Heart left ventricle (tissue), 16 donors: ENCODE measurements around the gene RPS2. TPM values are rescaled to one million over a fixed set of nuclear protein-coding genes. Genes with fewer than 3 reads are reported as not detected.

Experiments used
- ATAC-seq, 4 donors: fragments of 200-7000 bp; cut with Tn5 transposase; one replicate each; pipeline ENCODE4 v1.9.1; 2020 to 2022; ENCODE audit warnings: moderate library complexity in 4 of 4, mild to moderate bottlenecking in 3 of 4, moderate number of reproducible peaks in 1 of 4
- DNase-seq, 5 donors: peaks; one replicate each; pipeline ENCODE4 v3.0.0-alpha.2; 2020
- H3K27ac ChIP-seq, 12 donors: fragments of 200-600 bp; sonication (generic) in 4 of 12; one replicate each; pipeline versions ENCODE4 v1.5.0 to v1.8.0; 2016 to 2022; ENCODE audit warnings: mild to moderate bottlenecking in 2 of 12
- H3K27me3 ChIP-seq, 9 donors: fragments of 200-600 bp; sonication (generic) in 2 of 9; one replicate each; pipeline versions ENCODE4 v1.5.1 to v1.8.0; 2016 to 2022; ENCODE audit warnings: mild to moderate bottlenecking in 3 of 9
- H3K36me3 ChIP-seq, 9 donors: fragments of 200-600 bp; sonication (generic) in 2 of 9; one replicate each; pipeline versions ENCODE4 v1.5.0 to v1.8.0; 2018 to 2022; ENCODE audit warnings: mild to moderate bottlenecking in 2 of 9
- H3K4me1 ChIP-seq, 12 donors: fragments of 200-600 bp; sonication (generic) in 4 of 12; one replicate each; pipeline versions ENCODE4 v1.5.0 to v1.8.0; 2016 to 2022; ENCODE audit warnings: mild to moderate bottlenecking in 3 of 12
- H3K4me3 ChIP-seq, 12 donors: fragments of 200-600 bp; sonication (generic) in 4 of 12; one replicate each; pipeline versions ENCODE4 v1.5.0 to v1.8.0; 2017 to 2022; ENCODE audit warnings: mild to moderate bottlenecking in 9 of 12, moderate library complexity in 4 of 12
- H3K9me3 ChIP-seq, 12 donors: fragments of 200-600 bp; sonication (generic) in 4 of 12; one replicate each; pipeline versions ENCODE4 v1.5.0 to v1.8.0; 2016 to 2022; ENCODE audit warnings: mild to moderate bottlenecking in 1 of 12
- POLR2A ChIP-seq, 2 donors: fragments of 450-650 bp; IDR thresholded peaks; one replicate each; pipeline ENCODE4 v1.6.1; 2017; ENCODE audit warnings: antibody characterized with exemption in 2 of 2, mild to moderate bottlenecking in 2 of 2, moderate library complexity in 2 of 2
- WGBS, 4 donors: extraction: QIAGEN DNeasy Blood & Tissue Kit in 2 of 4; methylation state at CpG; one replicate each; pipeline versions ENCODE4 v1.1.5 to v1.1.7; 2013 to 2018; 5-methylcytosine and 5-hydroxymethylcytosine counted together
- intact Hi-C, 10 donors: fragments of 100-400 bp; cut with DNase I; formaldehyde crosslinking; loops; one replicate each; pipeline versions ENCODE4 v1.11.1 to v1.14.2; 2022
- polyA plus RNA-seq, 2 donors: library from polyadenylated mRNA; stranded (reverse); fragments of 200-250 nt; gene quantifications; one replicate each; pipeline ENCODE4 v1.2.3, GENCODE V29; 2013
- total RNA-seq, 9 donors: library from RNA; depleted of rRNA in 2 of 9; stranded (reverse); fragments of >200 nt in 2 of 9; fragmentation: NEBNext Ultra II Directional in 3 of 9; extraction: Animal tissue kit (Norgen Biotek cat#: 25700) in 3 of 9; gene quantifications; one replicate each; pipeline versions ENCODE4 v1.1.0 to v1.2.4, GENCODE V29; 2016 to 2023
- TF ChIP-seq, protein P1 (sequence below), 12 donors: fragments of 200-600 bp; sonication (generic) in 4 of 12; IDR thresholded peaks; one replicate each; pipeline versions ENCODE4 v1.5.0 to v1.8.0; 2018 to 2022; ENCODE audit warnings: antibody characterized with exemption in 12 of 12, mild to moderate bottlenecking in 5 of 12
- donor health status: ischemic (EF 13 %, LVEDD 7.1; RV severe dilation, severe dysfunction).
- donor health status: healthy with polysubstance abuse.
- donor health status: DM: no; HTN: yes; CAD: no.
- donor health status: DM: no; HTN: no; CAD: no.
- donor health status: ischemic (EF 25% LVEDD 6.9; RV normal size, moderate dysfunction).
- donor health status: ischemic (EF 25% LVEDD 5.7; RV mildly dilated, moderate dysfunction).
- donor health status: healthy.
- donor health status: DM: yes; HTN: yes; CAD: no.
- donor health status: ischemic (EF 35%, LVEDD 5.7; RV mildly dilated, moderate dysfunction).
- donor health status: nonischemic (EF 11% LVEDD 7.7; RV severe dilation, severe dysfunction).
- donor health status: DM: yes; HTN: yes; CAD: no.
- donor health status: PGD.
- donor health status: ischemic (EF 29% LVEDD 5.4; RV normal size, mild dysfunction).
- donor health status: nonischemic (EF 23%, LVEDD 6.1; RV moderate dilation, normal function).

RPS2 gene
- total and polyA plus RNA-seq, 11 donors = 673 to 2,484 (median 1,002) TPM

DNA sequence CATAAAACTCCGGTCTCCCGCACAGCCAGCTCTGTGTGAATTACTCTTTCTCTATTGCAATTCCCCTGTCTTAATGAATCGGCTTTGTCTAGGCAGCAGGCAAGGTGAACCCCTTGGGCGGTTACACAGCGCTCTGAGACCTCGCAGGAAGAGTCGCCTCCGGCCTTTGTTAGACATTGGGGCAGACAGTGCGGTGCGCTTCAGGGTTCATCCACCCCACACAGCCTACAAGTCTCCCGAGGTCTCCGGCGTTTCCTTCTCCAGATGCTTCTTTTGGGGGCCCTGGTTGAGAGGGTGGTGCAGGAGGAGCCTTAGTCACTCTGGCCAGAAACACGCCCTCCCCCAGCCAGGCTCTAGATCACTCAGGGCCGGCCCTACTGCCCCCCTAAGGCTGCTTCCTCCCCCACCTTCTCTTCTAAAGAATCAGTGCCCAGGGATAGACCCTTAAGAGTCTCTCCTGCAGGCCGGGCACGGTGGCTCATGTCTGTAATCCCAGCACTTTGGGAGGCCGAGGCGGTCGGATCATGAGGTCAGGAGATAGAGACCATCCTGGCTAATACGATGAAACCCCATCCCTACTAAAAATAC is 19.9 kb downstream of the RPS2 start:
- no peak overlapping the region for H3K4me3 ChIP-seq
- no peak overlapping the region for H3K27ac ChIP-seq
- no peaks in the 10 kb centered on the region for H3K9me3 ChIP-seq
- DNase-seq (no peak), ATAC-seq (no peak)
- H3K36me3 ChIP-seq = peaks cover 0 to 20% (median 14%) of the 10 kb centered on the region in 9 donors
- 92 to 93% (median 92%) methylated on average over 20 to 21 of the region's 21 CpGs for WGBS, 4 donors
- TF ChIP-seq, protein P1, sequence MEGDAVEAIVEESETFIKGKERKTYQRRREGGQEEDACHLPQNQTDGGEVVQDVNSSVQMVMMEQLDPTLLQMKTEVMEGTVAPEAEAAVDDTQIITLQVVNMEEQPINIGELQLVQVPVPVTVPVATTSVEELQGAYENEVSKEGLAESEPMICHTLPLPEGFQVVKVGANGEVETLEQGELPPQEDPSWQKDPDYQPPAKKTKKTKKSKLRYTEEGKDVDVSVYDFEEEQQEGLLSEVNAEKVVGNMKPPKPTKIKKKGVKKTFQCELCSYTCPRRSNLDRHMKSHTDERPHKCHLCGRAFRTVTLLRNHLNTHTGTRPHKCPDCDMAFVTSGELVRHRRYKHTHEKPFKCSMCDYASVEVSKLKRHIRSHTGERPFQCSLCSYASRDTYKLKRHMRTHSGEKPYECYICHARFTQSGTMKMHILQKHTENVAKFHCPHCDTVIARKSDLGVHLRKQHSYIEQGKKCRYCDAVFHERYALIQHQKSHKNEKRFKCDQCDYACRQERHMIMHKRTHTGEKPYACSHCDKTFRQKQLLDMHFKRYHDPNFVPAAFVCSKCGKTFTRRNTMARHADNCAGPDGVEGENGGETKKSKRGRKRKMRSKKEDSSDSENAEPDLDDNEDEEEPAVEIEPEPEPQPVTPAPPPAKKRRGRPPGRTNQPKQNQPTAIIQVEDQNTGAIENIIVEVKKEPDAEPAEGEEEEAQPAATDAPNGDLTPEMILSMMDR (IDR thresholded peaks at IDR 0.05) = no peak
- no peak for TF ChIP-seq POLR2A (IDR thresholded peaks at IDR 0.05)
- peaks cover 0 to 24% (median 16%) of the 10 kb centered on the region in 12 donors for H3K4me1 ChIP-seq
- no peaks in the 10 kb centered on the region for H3K27me3 ChIP-seq
- intact Hi-C loops = loop anchor here in 1 of 10 donors (5.0 kb wide), 1 partner anchor 162 kb away; the partner anchor contains the start of genes NUBP2 and SPSB3

DNA sequence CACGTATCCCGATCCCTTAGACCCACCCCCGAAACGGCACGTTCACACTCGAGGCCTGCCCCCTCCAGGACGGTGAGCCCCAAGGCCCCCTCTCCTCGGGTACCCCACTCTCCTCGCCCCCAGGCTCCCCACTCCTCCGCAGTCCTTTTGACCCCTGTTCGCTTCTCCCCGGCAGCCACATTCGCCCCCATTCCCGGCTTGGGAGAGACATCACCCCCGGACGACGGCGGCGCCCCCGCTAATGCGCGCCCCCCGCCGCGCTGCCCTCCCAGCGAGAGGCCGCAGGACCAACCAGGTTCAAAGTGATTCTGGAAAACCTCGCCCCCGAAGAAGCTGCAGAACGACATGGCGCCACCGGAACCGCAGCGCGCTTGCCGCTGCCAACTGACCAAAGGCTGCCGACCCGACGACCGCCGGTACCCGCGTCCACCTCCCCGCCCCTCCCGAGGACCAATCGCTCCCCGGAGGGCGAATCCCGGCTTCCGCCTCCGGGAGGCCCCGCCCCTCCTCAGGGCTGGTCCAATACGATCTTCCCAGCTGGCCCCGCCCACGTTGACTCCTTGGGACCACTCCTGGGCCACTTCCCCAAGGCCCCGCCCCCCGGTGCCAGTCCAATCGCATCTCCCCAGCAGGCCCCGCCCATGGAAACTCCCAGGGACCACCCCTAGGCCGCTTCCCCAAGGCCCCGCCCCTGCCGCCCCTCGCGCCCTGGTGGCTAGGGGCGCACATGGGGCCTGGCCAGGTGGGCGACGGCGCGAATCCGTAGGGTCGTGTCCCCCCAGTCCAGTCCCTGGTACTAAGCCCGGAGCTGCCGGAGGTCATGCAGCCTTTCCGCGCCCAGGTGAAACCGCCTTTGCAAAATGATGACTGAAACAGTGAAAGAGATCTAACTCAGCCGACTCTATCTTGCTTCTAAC is 21.6 kb downstream of the RPS2 start, which contains the start of gene MSRB1:
MSRB1 (minus strand) TSS at position 390 of the 917 bp plus-strand sequence; CDS start at position 347, 43 bp downstream.
- Histone ChIP-seq H3K27ac (peak within 1 kb of the TSS in 11 of 12 donors; percentile 77 to 89 (median 81)), H3K27me3 (no peaks in the 10 kb centered on the region), H3K36me3 (peaks cover 0 to 36% (median 31%) of the 10 kb centered on the region in 9 donors), H3K4me1 (peaks cover 0 to 30% (median 16%) of the 10 kb centered on the region in 12 donors), H3K9me3 (no peaks in the 10 kb centered on the region), H3K4me3 (peak within 1 kb of the TSS; percentile 50 to 88 (median 78))
- DNase-seq (peak; percentile 100), ATAC-seq (peak; percentile 91 to 96 (median 93))
- TF ChIP-seq, protein P1 (IDR thresholded peaks at IDR 0.05) = no peak
- TF ChIP-seq POLR2A (IDR thresholded peaks at IDR 0.05) = peak; percentile 90 to 98
- intact Hi-C loops = loop anchor here in 2 of 10 donors (1.0 to 5.0 kb wide), 2 partner anchors 18 to 161 kb away; partner anchors contain the start of genes NUBP2 (in 1 of the 2) and SPSB3 (in 1 of the 2)
- WGBS, 4 donors = 2 to 5% (median 2%) methylated on average over 31 to 77 of the region's 77 CpGs

DNA sequence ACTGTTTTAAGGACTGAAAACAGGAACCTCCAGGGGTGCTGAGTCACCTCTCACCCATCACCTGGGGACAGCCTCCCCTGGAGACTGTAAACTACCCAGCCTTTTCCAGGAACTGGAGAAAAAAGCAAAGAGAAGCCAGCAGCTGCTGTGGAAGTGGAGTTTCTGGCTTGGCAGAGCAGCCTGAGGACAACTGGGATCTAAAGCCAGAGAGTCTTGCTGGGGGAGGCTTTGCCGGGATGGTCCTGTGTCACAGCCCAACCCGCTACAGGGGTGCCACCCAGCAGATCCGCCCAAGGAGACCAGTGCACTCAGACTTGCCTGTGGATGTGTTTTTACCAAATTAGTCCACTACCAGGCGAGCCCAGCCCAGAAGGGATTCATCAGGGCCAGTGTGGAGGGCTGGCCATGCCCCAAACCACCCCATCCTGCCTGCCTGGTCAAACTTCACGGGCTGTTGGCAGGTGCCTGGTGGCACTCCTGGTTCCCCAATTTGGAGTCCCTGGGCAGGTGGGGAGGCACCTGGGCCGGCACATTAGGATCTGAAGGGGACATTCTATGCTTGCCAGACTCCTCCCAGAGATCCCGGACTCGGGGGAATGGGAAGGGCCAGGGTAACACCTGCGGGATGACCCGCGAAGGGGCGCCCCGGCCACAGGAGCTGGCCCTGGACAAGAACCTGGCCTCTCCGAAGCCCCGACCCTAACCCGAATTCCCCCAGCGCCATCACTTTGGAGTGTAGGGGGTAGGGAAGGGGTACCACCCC is 22.4 kb downstream of the RPS2 start:
- peak; percentile 1 to 13 (median 10) for ATAC-seq
- 14 to 27% (median 19%) methylated on average over 5 to 17 of the region's 17 CpGs for WGBS, 4 donors
- H3K36me3 ChIP-seq = peaks cover 0 to 43% (median 35%) of the 10 kb centered on the region in 9 donors

More for the DNA sequence above, 22.4 kb downstream of the RPS2 start:
- Histone ChIP-seq H3K9me3 (no peaks in the 10 kb centered on the region), H3K27ac (peak overlapping the region in 11 of 12 donors; percentile 77 to 89 (median 81)), H3K4me3 (peak overlapping the region; percentile 50 to 88 (median 78)), H3K27me3 (no peaks in the 10 kb centered on the region), H3K4me1 (peaks cover 0 to 35% (median 16%) of the 10 kb centered on the region in 12 donors)
- intact Hi-C loops = loop anchor here in 1 of 10 donors (5.0 kb wide), 1 partner anchor 160 kb away; the partner anchor contains the start of genes NUBP2 and SPSB3
- DNase-seq = peak in 1 of 5 donors; percentile 52
- no peak for TF ChIP-seq POLR2A (IDR thresholded peaks at IDR 0.05)
- TF ChIP-seq, protein P1 (IDR thresholded peaks at IDR 0.05) = no peak
